ENCODE measurements around the gene KCNG2.
"Not testable (repeated sequence)": the region's sequence is repeated elsewhere in the genome, so short reads cannot be mapped to it uniquely, and the experiment has no call there.

The KCNG2 gene

DNA sequence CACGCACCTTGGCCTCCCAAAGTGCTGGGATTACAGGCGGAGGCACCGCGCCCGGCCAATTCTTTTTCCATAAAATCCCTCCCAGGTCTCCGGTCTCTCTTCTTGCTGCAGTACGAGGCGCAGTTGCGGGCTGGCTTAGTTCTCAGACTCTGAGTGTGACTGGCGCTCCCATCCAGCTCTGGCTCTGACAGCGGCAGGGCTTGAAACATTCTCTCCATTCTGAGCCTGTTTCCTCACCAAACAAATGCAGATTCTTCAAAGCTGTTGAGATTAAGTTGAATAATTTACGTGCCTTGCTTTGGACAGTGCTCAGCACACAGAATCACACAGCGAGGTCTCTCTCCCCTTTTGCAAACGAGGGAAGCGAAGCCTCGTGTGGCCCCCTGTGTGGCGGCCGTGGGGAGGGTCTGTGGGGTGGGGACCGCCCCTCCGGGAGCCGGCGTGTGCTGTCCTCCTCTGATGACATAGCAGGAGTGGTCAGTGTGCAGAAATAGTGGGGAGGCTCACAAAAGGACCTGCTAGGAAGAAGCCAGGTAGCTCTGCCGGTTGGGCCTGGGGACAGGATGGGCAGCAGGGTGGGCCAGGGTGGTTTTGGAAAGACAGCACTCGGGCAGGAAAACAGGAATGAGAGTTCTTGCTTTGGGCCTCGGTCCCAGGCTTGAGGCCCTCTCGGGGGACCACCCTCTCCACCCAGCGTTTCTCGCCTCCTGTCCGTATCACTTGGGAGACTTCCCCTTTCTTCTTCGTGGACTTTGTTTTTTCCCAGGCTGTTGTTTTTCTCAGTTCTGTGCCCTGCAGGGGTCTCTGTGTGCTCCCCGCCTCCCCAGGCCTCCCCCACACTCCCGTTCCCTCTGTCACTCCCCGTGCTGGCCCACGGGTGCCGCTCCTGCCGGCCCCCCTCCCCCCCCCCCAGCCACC, 75.0 kb downstream of the KCNG2 start:
- no peak for DNase-seq (ENCODE audit: low read depth)

DNA sequence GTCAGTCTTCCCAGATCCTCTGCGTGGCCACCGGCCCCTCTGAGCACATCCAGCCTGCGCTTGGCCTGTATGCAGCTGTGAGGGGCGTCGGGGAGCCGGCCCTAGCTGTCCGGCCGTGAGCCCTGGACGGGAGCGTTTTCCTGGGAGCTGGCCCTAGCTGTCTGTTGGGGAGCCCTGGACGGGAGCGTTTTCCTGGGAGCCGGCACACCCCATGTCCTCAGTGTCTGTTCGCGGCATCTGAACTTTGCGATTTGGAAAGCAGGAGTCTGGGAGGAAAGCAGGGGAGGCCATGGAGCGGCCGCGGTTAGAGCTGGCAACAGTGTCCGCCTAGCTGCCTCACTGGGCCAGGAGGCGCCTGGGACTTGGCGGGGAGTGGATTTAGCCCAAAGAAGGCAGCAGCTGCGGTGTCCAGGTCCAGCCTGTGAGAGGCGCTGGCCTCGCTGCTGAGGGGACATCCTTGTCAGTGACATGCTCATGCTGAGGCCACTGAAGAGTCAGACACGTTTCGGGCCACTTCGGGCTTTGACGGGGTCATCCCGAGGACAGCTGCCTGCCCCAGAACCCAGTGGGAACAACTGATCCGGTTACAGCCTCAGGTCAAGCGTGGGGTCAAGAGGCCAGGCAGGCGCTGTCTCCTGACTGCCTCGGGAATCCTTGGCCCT, 75.8 kb downstream of the KCNG2 start:
- no peak for DNase-seq (ENCODE audit: low read depth)

DNA sequence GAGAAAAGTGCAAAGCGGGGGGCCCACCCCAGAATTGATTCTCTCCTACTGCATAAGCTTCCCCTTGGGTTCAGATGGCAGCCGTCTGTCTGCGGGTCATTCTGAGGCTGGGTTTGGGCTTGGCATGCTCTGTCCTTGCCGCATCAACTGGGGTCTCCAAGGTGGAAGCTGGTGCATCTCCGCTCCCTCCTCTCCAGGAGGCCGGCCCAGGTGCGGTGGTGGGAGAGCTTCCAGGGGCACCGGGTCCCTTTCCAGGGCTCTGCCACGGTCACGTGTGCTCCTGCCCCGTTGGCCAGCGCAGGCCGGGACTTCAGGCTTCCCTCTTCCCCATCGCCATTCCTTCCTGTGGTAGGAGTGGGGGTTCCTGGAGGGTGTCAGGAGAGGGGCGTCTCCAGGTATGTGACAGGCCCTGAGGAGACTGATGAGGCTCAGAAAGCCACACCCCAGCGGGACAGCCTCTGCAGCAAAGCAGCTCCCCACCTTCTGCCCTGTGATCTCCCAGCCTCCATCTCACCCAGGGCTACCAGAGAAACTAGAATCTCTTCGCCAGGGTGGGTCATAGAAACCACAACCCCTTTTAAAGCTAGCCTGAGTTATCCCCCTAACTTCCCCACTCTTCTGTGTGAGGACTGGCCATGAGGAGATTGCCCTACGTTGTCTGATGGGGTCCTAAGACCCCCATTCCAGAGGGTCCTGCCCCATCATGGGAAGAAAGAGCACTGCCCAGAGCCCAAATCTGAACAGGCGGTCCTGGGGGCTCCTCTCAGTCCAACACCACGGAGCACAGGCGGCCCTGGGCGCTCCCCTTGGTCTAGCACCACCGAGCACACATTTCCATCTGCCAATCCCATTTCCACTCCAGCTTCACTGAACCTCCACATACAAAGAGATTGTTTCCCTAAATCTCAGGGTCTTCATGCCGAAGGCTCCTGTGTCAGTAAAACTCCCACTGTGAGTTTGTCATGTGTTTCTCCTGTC, 77.1 kb downstream of the KCNG2 start:
- no peak for DNase-seq (ENCODE audit: low read depth)

DNA sequence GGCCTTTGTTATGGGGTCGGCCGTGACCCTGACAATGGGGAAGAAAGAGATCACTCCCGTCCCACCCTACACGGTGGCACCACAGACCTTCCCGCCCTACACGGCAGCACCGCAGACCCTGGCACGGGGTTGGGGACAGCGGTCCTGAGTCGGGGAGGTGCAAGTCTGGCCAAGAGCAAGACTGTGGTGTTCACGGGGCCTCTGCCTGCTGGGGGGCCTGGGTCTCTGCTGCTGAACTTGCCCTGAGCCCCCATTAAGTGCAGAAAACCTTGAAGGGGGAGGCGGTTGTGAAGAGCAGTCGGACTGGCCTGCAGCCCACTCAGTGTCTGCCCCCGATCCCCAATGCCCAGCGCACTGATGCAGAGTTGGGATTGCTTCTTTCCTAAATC, 77.8 kb downstream of the KCNG2 start:
- DNase-seq (ENCODE audit: low read depth), result no peak

DNA sequence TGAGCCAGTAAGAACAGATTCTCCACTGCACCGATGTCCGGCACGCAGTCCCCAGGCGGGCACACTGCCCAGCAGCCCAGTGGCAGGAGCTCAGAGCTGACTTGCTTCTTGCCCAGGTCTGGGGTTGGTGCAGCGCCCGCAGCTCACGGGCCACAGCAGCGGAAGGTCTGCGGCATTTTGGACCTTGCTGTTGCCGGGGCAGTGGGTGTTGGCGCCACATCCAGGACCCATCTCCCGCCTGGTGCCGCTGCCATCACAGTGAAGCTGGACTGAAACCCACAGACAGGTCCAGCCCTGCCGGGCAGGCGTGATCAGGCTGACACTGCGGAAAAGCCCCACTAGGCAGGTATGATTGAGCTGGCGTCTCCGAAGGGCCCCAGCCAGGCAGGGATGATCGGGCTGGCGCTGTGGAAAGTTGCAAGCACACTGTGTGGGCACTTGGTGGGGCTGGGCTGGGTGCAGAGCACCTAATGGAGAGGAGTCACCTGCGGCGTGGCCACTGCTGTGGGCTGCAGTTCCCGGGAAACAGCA, 78.3 kb downstream of the KCNG2 start:
- DNase-seq (ENCODE audit: low read depth), result no peak

DNA sequence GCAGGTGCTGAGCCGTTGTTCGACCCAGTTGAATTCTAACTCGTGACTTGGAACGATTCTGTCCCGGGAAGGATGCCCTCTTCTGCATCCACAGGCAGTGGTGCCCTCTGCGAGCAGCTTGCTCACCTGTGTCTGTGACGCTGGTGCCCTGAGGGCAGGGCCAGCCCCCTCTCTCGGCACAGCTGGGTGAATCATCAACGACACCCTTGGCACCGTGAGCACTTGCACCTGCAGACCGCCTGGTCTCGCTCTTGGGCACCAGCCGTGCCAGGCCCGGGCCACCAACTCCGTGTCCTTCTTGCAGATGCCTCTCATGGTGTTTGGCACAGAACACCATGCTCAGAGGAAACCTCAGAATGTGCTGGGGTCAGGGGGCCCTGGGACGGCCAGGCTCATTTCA, 78.8 kb downstream of the KCNG2 start:
- no peak for DNase-seq (ENCODE audit: low read depth)

DNA sequence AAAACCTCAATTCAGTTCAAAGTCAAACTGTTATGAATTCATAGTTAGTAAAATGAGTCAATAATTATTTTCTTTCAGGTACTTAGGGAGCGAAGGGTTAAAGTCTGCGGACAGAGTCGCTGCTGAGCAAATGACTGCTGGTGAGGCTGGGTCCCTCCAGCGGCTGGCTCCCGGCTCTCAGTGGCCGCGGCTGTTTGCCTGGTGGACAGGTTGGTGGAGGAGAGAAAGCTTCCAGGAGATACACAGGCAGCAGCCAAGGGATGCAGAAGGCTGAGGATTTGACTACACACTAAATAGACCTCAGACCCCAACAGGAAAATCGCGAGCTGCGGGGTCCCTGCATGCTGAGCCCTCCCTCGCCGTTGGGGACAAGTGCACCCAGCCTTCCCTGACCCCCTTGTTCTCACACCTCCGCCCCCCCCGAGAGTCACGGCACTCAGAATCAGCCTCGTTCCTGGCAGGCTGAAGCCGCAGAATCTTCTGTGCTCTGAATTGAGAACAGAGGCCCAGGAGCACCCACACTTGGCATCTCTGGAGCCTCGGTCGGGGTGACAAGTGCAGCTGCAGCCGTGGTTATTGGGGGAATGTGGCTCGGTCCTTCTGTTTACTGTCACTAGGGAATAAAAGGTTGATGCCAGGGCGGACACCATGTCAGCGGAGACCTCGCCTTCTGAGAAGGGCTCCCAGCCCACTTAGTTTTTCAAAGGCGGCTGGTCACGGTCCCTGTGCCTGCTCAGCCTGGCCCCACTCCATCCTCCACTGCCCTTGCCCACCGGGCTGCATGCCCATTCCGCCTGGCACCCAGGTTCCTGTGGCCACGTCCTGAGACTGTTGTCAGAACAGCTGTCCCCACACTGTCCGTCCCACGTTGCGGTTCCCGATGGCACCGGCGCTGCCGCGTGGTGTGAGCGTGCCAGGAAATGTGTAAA, 79.7 kb downstream of the KCNG2 start:
- DNase-seq (ENCODE audit: low read depth), result no peak

DNA sequence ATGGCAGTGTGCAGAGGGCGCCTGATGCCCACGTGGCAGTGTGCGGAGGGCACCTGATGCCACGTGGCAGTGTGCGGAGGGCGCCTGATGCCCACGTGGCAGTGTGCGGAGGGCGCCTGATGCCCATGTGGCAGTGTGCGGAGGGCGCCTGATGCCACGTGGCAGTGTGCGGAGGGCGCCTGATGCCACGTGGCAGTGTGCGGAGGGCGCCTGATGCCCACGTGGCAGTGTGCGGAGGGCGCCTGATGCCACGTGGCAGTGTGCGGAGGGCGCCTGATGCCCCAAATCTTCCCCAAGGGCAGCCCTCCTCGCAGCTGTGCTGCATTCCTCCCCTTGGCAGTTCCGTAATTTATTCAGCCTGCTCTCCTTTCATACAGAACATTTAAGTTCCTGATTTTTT, 80.5 kb downstream of the KCNG2 start:
- DNase-seq (ENCODE audit: low read depth), result not testable (repeated sequence)

DNA sequence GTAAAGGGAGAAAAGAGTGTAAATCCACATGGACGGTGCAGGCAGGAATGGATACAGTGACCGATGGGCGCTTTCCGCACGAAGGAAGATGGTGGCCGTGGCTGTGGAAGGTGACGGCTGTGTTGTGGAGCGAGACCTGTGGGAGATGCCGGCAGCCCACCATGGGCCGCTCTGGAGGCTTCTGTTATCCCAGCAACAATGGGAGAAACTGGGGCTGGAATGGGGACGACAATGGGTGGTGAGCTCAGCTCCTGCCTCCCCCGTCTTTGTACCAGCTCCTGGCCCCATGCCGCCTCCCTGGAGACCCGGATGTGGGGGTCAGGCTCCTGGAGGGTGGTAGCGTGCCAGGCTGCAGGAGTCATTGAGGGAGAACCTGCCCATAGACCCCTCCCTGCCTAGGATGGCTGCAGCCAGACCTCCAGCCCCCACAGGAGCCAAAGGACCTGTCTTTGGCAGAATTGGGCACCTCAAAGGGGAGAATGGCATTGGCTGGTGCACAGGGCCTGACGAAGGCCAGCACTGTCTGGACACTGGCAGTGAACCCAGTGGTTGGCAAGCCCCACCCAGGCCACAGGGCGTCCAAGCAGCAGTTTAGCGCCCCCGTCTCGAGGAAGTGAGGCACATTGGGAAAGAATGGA, 81.1 kb downstream of the KCNG2 start:
- no peak for DNase-seq (ENCODE audit: low read depth)

DNA sequence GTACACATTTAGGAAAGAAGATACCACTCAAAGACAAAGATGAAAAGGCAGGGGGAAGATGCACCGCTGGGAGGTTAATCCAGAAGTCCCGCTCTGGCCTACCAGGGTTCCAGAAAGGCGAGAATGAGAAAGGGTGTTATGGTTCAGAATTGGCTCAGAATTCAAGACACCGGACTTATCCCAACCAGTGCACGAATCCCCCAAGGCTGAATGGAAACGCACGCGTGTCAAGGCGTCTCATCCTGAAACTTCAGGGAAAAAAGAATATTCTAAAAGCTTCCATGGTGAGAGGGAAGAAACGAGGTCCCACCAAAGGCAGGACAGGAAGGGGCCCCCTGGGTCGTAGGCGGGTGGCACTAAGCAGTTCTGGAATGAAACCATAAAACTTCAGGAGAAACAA, 81.8 kb downstream of the KCNG2 start:
- no peak for DNase-seq (ENCODE audit: low read depth)

DNA sequence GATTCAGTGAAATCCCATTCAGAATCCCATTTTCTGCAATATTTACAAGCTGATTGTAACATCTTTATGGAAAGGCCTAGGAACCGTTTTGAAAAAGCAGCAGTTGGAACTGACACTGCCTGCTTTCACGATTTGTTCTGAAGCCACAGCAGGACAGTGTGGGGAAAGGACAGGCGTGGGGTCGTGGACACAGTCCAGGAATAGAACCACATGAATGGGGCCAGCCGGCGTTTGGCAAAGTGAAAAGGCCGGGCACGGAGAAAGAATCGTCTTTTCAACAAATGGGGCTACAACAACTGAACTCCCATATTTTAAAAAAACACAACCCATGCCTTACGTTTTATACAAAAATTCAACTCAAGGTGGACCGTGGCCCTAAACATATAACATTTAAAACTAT, 84.0 kb downstream of the KCNG2 start:
- no peak for DNase-seq (ENCODE audit: low read depth)

DNA sequence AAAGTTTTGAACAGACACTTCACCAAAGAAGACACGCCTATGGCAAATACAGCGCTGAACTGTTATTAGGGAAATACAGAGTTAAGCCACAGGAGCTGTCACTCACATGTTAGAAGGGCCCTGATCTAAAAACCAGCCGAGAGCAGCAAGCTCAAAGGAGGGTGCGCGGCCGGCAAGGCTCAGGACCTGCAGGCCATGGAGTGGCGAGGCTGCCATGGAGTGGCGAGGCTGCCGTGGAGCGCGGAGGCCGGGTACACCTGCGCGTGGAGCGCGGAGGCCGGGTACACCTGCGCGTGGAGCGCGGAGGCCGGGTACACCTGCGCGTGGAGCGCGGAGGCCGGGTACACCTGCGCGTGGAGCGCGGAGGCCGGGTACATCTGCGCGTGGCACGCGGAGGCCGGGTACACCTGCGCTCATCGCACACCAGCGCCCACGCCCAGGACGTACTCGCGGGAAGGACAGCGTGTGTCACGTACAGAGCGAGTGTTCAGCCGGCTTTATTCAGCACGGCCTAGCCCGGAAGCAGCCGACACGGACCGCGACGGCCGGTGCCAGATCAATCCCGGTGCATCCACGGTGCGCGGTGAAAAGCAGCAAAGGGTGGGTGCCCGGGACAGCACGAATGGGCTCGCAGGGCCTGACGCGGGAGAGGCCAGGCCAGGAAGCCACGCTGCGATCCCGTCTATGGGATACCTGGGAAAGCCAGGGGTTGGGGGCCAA, 84.9 kb downstream of the KCNG2 start:
- DNase-seq (ENCODE audit: low read depth), result no peak

DNA sequence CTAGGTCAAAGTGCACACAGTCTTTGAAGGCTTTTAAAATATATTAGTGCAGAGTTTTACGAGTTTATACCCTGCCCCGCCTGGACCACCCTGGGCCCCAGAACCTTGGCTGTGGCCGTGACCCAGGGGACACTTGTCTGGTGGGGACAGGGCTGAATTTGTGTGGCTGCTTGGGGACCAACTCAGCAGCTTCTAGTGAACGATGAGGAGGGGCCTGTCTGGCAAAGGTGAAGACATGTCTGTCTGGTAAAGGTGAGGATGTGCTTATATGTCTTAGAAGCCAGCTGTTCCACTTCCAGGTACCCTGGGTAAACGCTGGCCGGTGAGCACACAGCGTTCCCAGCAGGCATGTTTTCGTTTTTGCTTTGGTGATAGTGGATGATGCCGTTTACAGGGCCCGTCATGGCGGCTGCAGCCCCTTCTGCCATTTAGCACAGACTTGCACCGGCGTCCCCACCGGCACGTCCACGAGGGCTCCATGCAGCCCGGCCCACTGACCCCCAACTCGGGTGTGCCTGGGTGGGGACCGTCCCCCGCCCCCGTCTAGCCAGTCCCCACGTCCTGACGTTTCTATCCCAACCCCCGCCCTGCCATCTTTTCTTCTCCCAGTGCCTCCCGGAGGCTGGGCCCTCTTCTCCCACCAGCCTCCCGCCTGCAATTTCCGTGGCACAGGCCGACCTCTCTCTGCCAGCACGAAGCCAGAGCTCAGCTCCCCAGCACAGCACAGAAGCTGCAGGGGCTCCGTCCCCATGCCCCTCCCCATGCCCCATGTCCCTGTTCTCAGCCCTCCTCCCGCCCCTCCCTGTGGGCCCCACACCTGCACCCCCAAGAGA, 85.9 kb downstream of the KCNG2 start:
- no peak for DNase-seq (ENCODE audit: low read depth)

DNA sequence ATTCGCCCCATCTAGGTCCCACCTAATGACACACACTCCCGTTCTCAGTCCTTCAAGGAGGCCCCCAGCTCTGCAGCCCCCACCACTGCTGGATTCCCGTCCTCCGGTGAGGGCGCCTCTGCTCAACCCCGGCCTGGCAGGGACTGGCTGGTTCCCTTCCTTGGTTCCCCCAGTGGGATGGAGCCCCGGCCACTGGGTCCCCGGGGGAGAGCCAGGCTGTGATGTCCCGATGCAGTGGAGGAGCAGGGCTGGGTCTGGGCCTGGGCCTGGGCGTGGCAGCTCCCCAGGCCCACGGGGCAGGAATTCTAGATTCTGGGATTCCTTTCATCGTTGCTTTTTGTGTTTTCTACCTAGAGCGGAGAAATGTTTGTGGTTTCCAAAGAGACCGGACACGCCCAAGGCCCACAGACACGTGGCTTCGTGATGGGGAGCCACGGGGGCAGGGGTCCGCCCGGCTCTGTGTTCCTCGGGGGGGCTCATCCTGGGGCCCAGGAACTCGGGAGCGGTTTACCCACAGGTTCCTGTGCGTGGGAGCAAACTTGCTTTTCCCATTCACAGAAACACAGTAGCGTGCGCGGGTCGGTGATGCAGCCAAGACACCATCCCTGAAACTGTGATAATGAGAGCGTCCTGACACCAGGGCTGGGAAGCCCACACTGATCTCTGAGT, 86.7 kb downstream of the KCNG2 start:
- no peak for DNase-seq (ENCODE audit: low read depth)

DNA sequence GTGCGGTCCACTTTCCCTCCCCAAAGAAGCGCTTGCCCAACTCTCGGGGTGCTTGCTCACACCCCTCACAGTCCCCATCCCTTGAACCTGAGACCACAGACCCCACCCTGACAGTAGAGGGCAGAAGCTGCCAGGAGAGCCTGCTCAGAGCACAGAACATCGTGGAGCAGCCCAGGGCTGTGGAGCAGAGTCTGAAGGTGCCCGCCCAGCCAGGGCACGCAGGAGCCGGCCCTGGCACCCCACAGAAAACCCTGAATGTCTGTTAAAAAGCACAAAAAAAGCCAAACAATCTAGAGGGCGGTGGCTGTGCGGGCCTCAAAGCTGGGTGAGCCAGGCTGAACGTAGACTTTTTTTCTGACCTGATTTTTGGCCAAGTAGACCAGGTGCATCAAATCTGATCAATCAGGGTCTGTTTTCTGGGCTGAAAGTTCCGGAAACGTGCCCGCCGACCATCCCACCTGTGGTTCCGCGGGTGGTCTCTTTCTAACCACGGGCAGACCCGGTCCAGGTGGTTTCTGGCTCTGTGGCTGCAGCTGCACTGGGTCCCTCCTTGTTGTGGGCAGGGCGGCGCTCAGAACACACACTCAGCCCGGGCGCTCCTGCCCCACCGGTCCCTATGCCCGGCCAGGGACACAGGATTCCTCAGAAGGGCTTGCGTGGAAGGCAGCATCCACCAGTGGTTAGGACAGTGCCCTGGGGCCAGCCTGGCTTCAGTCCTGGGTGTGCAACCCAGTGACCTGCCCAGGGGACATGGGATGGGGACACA, 87.4 kb downstream of the KCNG2 start:
- DNase-seq (ENCODE audit: low read depth), result no peak

DNA sequence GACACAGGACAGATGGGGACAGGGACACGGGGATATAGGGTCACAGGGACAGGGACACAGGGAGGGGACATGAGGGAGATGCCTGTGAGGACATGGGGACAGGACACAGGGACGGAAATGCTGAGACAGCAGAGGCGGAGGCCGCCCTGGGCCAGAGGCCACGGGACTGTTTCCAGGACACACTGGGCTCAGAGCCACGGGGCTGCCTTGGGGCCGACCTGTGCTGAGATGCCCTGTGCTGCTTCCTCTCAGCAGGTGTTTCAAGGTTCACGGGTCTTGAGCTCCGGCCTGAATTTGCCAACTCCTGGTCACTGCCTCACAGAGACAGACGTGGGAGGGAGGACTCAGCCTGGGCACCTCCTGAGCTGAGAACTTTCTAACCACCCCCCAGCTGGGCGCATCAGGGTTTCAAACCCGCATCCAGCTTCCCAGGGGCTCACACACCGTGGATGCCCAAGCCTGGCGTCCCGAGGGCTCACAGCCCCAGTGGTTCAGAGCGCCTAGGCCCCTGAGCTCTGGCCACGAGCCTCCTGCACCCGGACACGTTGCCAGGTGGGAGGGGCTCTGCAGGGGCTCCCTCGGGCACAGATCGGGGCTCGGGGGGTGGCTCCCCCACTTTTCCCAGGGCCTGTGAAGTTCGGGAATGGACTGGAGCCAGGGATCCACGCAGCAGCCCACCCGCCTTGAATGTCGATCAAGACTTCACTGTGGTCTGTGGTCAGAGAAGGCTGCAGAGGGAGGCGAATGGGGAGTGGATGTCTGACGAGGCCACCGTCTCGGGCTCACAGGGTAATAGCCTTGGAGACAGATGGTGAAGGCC, 89.7 kb downstream of the KCNG2 start:
- DNase-seq (ENCODE audit: low read depth), result no peak

DNA sequence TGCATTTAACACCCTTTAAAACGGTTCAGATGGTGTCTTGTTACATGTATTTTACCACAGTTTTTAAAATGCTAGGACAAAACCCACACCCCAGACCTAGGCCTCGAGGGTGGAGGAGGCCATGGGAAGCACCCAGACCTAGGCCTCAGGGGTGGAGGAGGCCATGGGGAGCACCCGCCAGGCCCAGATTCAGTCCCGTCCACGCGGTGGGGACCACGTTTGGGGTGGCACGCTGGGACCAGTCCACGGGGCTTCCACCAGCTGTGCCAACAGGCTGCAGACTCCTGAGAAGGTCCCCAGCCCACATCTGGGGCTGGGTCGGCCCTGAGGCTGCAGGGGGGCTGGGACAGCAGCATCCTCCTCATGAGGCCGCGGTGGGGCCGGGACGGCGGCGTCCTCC, 90.3 kb downstream of the KCNG2 start:
- DNase-seq (ENCODE audit: low read depth), result no peak
